Measurements from ENCODE around the gene LDLRAP1. TPM values are rescaled to one million over a fixed set of nuclear protein-coding genes. Genes with fewer than 3 reads are reported as not detected.

Gene LDLRAP1
- total RNA-seq, 1 donor from 2014 or later: 20.7 TPM

GRCh38 chr1:25531082-25531461 is 12.3 kb upstream of the LDLRAP1 start:
- H3K4me1 Mint-ChIP-seq (ENCODE audit: unreplicated experiment): no peaks in the 10 kb centered on the region
- peaks cover 4% of the 10 kb centered on the region for H3K27me3 Mint-ChIP-seq
- no peaks in the 10 kb centered on the region for H3K9me3 Mint-ChIP-seq
- H3K4me3 Mint-ChIP-seq: no peak overlapping the region
- H3K27ac Mint-ChIP-seq: no peak overlapping the region
- no peaks in the 10 kb centered on the region for H3K36me3 Mint-ChIP-seq
- TF ChIP-seq CTCF (conservative IDR thresholded peaks at IDR 0.05): no peak
- DNase-seq (ENCODE audit: extremely low spot score, unreplicated experiment): no peak

- Mint-ChIP-seq H3K27me3 (peaks cover 6% of the 10 kb centered on the region), H3K4me1 (ENCODE audit: unreplicated experiment) (no peaks in the 10 kb centered on the region), H3K9me3 (no peaks in the 10 kb centered on the region), H3K27ac (no peak overlapping the region), H3K36me3 (no peaks in the 10 kb centered on the region), H3K4me3 (no peak overlapping the region)
- no peak for TF ChIP-seq CTCF (conservative IDR thresholded peaks at IDR 0.05)
- no peak for DNase-seq (ENCODE audit: extremely low spot score, unreplicated experiment)
Measured at GRCh38 chr1:25532970-25533369, 10.4 kb upstream of the LDLRAP1 start.

GRCh38 chr1:25533775-25534409 is 9.5 kb upstream of the LDLRAP1 start:
- no peak for TF ChIP-seq CTCF (conservative IDR thresholded peaks at IDR 0.05)
- Mint-ChIP-seq H3K36me3 (no peaks in the 10 kb centered on the region), H3K4me3 (no peak overlapping the region), H3K27ac (no peak overlapping the region), H3K4me1 (ENCODE audit: unreplicated experiment) (no peaks in the 10 kb centered on the region), H3K27me3 (peaks cover 6% of the 10 kb centered on the region), H3K9me3 (no peaks in the 10 kb centered on the region)
- no peak for DNase-seq (ENCODE audit: extremely low spot score, unreplicated experiment)

GRCh38 chr1:25534410-25534788 is 9.0 kb upstream of the LDLRAP1 start:
- H3K4me1 Mint-ChIP-seq (ENCODE audit: unreplicated experiment): no peaks in the 10 kb centered on the region
- H3K9me3 Mint-ChIP-seq: no peaks in the 10 kb centered on the region
- H3K4me3 Mint-ChIP-seq: no peak overlapping the region
- peaks cover 6% of the 10 kb centered on the region for H3K27me3 Mint-ChIP-seq
- DNase-seq (ENCODE audit: extremely low spot score, unreplicated experiment): no peak
- TF ChIP-seq CTCF (conservative IDR thresholded peaks at IDR 0.05): no peak
- H3K36me3 Mint-ChIP-seq: no peaks in the 10 kb centered on the region
- no peak overlapping the region for H3K27ac Mint-ChIP-seq

GRCh38 chr1:25536124-25536523 is 7.3 kb upstream of the LDLRAP1 start:
- H3K27me3 Mint-ChIP-seq: peaks cover 8% of the 10 kb centered on the region
- H3K4me1 Mint-ChIP-seq (ENCODE audit: unreplicated experiment): no peaks in the 10 kb centered on the region
- no peak for TF ChIP-seq CTCF (conservative IDR thresholded peaks at IDR 0.05)
- no peak overlapping the region for H3K27ac Mint-ChIP-seq
- H3K9me3 Mint-ChIP-seq: no peaks in the 10 kb centered on the region
- H3K4me3 Mint-ChIP-seq: no peak overlapping the region
- no peaks in the 10 kb centered on the region for H3K36me3 Mint-ChIP-seq
- DNase-seq (ENCODE audit: extremely low spot score, unreplicated experiment): no peak

Data from type B pancreatic cell (in vitro differentiated cells).